H9 (cell line): Measurements from ENCODE around the gene ERCC8. TPM values are rescaled to one million over a fixed set of nuclear protein-coding genes. Genes with fewer than 3 reads are reported as not detected.
"Not testable (repeated sequence)": the region's sequence is repeated elsewhere in the genome, so short reads cannot be mapped to it uniquely, and the experiment has no call there.

ENCODE experiments used
- DNase-seq: peaks from one replicate; pipeline ENCODE4 v3.0.0-alpha.2; 2017
- H2AFZ ChIP-seq: one replicate; pipeline ENCODE4 v1.6.1; 2013; ENCODE audit warnings: mild to moderate bottlenecking, low read length, control low read depth, moderate library complexity
- H2AK5ac ChIP-seq: 2 replicates; pipeline ENCODE4 v1.6.1; 2013; ENCODE audit warnings: low read length, control low read depth, mixed read lengths; ENCODE audit not compliant: insufficient read length
- H2BK120ac ChIP-seq: one replicate; pipeline ENCODE4 v1.6.1; 2013; ENCODE audit warnings: low read depth, mild to moderate bottlenecking, low read length, control low read depth, inconsistent platforms; ENCODE audit not compliant: poor library complexity, severe bottlenecking
- H2BK12ac ChIP-seq: 2 replicates; pipeline ENCODE4 v1.6.1; 2013; ENCODE audit warnings: low read length, control low read depth, mixed read lengths, low read depth; ENCODE audit not compliant: insufficient read length
- H2BK15ac ChIP-seq: 2 replicates; pipeline ENCODE4 v1.6.1; 2013; ENCODE audit warnings: low read depth, low read length, control low read depth
- H2BK20ac ChIP-seq: one replicate; pipeline ENCODE4 v1.6.1; 2013; ENCODE audit warnings: low read depth, mild to moderate bottlenecking, low read length, control low read depth, inconsistent platforms; ENCODE audit not compliant: poor library complexity, severe bottlenecking
- H2BK5ac ChIP-seq: 2 replicates; pipeline ENCODE4 v1.6.1; 2013; ENCODE audit warnings: low read length, control low read depth, mixed read lengths; ENCODE audit not compliant: insufficient read length
- H3K14ac ChIP-seq: 2 replicates; pipeline ENCODE4 v1.6.1; 2013; ENCODE audit warnings: low read length, control low read depth; ENCODE audit not compliant: insufficient read depth
- H3K18ac ChIP-seq: 2 replicates; pipeline ENCODE4 v1.6.1; 2013; ENCODE audit warnings: low read depth, mild to moderate bottlenecking, mixed read lengths, low read length, control low read depth; ENCODE audit not compliant: insufficient read length
- H3K23ac ChIP-seq: 2 replicates; pipeline ENCODE4 v1.6.1; 2013; ENCODE audit warnings: low read length, control low read depth, mixed read lengths, low read depth; ENCODE audit not compliant: insufficient read length
- H3K23me2 ChIP-seq: 2 replicates; pipeline ENCODE4 v1.6.1; 2013; ENCODE audit warnings: low read depth, mild to moderate bottlenecking, mixed read lengths, low read length, control low read depth; ENCODE audit not compliant: insufficient read length, poor library complexity, severe bottlenecking
- H3K27ac ChIP-seq: 2 replicates; pipeline ENCODE4 v1.5.1; 2013; ENCODE audit warnings: low read length, control low read depth, mixed read lengths, low read depth; ENCODE audit not compliant: insufficient read length
- H3K27me3 ChIP-seq: 2 replicates; pipeline ENCODE4 v1.6.1; 2013; ENCODE audit warnings: low read length, control low read depth, inconsistent platforms; ENCODE audit not compliant: insufficient read depth
- H3K4ac ChIP-seq: 2 replicates; pipeline ENCODE4 v1.6.1; 2013; ENCODE audit warnings: low read depth, mild to moderate bottlenecking, control low read depth, inconsistent platforms, low read length, moderate library complexity
- H3K4me1 ChIP-seq: 2 replicates; pipeline ENCODE4 v1.6.1; 2013; ENCODE audit warnings: low read length, control low read depth, inconsistent platforms; ENCODE audit not compliant: insufficient read depth
- H3K4me2 ChIP-seq: 2 replicates; pipeline ENCODE4 v1.6.1; 2013; ENCODE audit warnings: low read length, control low read depth, mixed read lengths; ENCODE audit not compliant: insufficient read length, insufficient read depth
- H3K56ac ChIP-seq: 2 replicates; pipeline ENCODE4 v1.6.1; 2013; ENCODE audit warnings: low read depth, mild to moderate bottlenecking, mixed read lengths, low read length, control low read depth; ENCODE audit not compliant: insufficient read length
- H3K79me1 ChIP-seq: 2 replicates; pipeline ENCODE4 v1.6.1; 2013; ENCODE audit warnings: low read depth, mild to moderate bottlenecking, moderate library complexity, low read length, control low read depth, inconsistent platforms; ENCODE audit not compliant: insufficient read depth, poor library complexity, severe bottlenecking
- H3K79me2 ChIP-seq: 2 replicates; pipeline ENCODE4 v1.6.1; 2013; ENCODE audit warnings: low read length, control low read depth, inconsistent platforms; ENCODE audit not compliant: insufficient read depth
- H3K9ac ChIP-seq: 2 replicates; pipeline ENCODE4 v1.6.1; 2013; ENCODE audit warnings: low read length, control low read depth, mixed read lengths; ENCODE audit not compliant: insufficient read length; ENCODE audit errors: extremely low read depth
- H3K9me3 ChIP-seq: one replicate; pipeline ENCODE4 v1.6.1; 2013; ENCODE audit warnings: low read depth, low read length, inconsistent platforms; ENCODE audit not compliant: control insufficient read depth
- H3T11ph ChIP-seq: one replicate; pipeline ENCODE4 v1.6.1; 2013; ENCODE audit warnings: mild to moderate bottlenecking, low read length, control low read depth, inconsistent platforms
- H4K20me1 ChIP-seq: one replicate; pipeline ENCODE4 v1.6.1; 2013; ENCODE audit not compliant: control insufficient read depth, insufficient read length, insufficient read depth
- H4K5ac ChIP-seq: 2 replicates; pipeline ENCODE4 v1.6.1; 2013; ENCODE audit warnings: low read depth, mild to moderate bottlenecking, mixed read lengths, low read length, control low read depth; ENCODE audit not compliant: insufficient read length
- H4K8ac ChIP-seq: replicated peaks from 2 replicates; pipeline ENCODE4 v1.6.1; 2013; ENCODE audit warnings: low read length, control low read depth, mixed read lengths, low read depth; ENCODE audit not compliant: insufficient read length
- H4K91ac ChIP-seq: 2 replicates; pipeline ENCODE4 v1.6.1; 2013; ENCODE audit warnings: low read depth, mild to moderate bottlenecking, moderate library complexity, mixed read lengths, low read length, control low read depth; ENCODE audit not compliant: insufficient read length
- H3K27ac Mint-ChIP-seq, 3 experiments: 2 replicates in 2 of 3; 3 replicates in 1 of 3; pipeline ENCODE4 v1.8.0; 2020 to 2021; ENCODE audit warnings: mixed read lengths in 3 of 3, mild to moderate bottlenecking in 1 of 3, moderate library complexity in 1 of 3
- H3K27me3 Mint-ChIP-seq: 2 replicates; pipeline ENCODE4 v1.8.0; 2021; ENCODE audit warnings: low read depth, mild to moderate bottlenecking, moderate library complexity, mixed read lengths
- H3K36me3 Mint-ChIP-seq, 3 experiments: 2 replicates in 2 of 3; 3 replicates in 1 of 3; pipeline ENCODE4 v1.8.0; 2020 to 2021; ENCODE audit warnings: low read depth in 3 of 3, mixed read lengths in 3 of 3; ENCODE audit not compliant: insufficient read depth in 1 of 3
- H3K4me1 Mint-ChIP-seq, 2 experiments: 2 replicates each; pipeline ENCODE4 v1.8.0; 2020; ENCODE audit warnings: mixed read lengths in 2 of 2
- H3K4me3 Mint-ChIP-seq, 2 experiments: 2 replicates in 1 of 2; 3 replicates in 1 of 2; pipeline ENCODE4 v1.8.0; 2020 to 2021; ENCODE audit warnings: mild to moderate bottlenecking in 2 of 2, mixed read lengths in 2 of 2, moderate library complexity in 1 of 2
- H3K9me3 Mint-ChIP-seq, 2 experiments: 2 replicates in 1 of 2; 3 replicates in 1 of 2; pipeline ENCODE4 v1.8.0; 2020; ENCODE audit warnings: mild to moderate bottlenecking in 2 of 2, mixed read lengths in 2 of 2, moderate library complexity in 1 of 2
- WGBS: extraction: QIAGEN DNeasy Blood & Tissue Kit; methylation state at CpG from one replicate; pipeline ENCODE4 v1.1.7; 2013; ENCODE audit warnings: missing lambda C conversion rate, low lambda C conversion rate, mixed read lengths; ENCODE audit not compliant: insufficient read length; ENCODE audit errors: extremely low coverage; 5-methylcytosine and 5-hydroxymethylcytosine counted together
- total RNA-seq: library from RNA; stranded (reverse); gene quantifications from 2 replicates; pipeline ENCODE4 v1.2.1, GENCODE V29; 2021
- TF ChIP-seq, protein P1 (sequence below): fragments of 200-600 bp; sonication (generic); conservative IDR thresholded peaks from 3 replicates; pipeline ENCODE4 v1.8.0; 2021; ENCODE audit warnings: antibody characterized with exemption, mild to moderate bottlenecking

Gene ERCC8
- total RNA-seq, 1 experiment from 2014 or later, result 18.0 TPM

DNA sequence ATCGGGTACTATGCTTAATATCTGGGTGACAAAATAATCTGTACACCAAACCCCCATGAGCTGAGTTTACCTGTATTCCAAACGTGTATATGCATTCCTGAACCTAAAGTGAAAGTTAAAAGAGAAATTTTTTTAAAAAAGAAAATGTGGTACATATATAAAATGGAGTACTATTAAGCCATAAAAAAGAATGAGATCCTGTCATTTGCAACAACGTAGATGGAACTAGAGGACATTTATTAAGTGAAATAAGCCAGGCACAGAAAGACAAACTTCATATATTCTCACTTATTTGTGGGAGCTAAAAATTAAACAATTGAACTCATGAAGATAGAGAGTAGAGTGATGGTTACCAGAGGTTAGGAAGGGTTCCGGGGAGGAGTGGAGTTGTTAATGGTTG is 44.9 kb upstream of the ERCC8 start:
- Histone ChIP-seq H3T11ph (no peak overlapping the region), H3K23ac (no peak overlapping the region), H3K23me2 (no peaks in the 10 kb centered on the region), H2BK12ac (no peak overlapping the region), H4K20me1 (no peaks in the 10 kb centered on the region), H2BK5ac (no peak overlapping the region), H2BK15ac (no peak overlapping the region), H2AK5ac (no peak overlapping the region), H3K79me2 (no peaks in the 10 kb centered on the region), H3K4me1 (no peaks in the 10 kb centered on the region), H4K5ac (no peak overlapping the region), H2BK120ac (no peak overlapping the region), H3K4ac (no peak overlapping the region), H3K27me3 (no peaks in the 10 kb centered on the region), H3K9me3 (no peaks in the 10 kb centered on the region), H3K56ac (no peak overlapping the region), H3K9ac (no peak overlapping the region), H4K91ac (no peak overlapping the region), H4K8ac (no peak overlapping the region), H3K14ac (no peak overlapping the region), H3K18ac (no peak overlapping the region), H3K27ac (no peak overlapping the region), H2BK20ac (no peak overlapping the region), H2AFZ (no peak overlapping the region), H3K79me1 (no peaks in the 10 kb centered on the region), H3K4me2 (no peak overlapping the region)
- no peaks in the 10 kb centered on the region for H3K4me1 Mint-ChIP-seq
- H3K4me3 Mint-ChIP-seq, result no peak overlapping the region
- peaks cover 42 to 64% of the 10 kb centered on the region in 2 experiments for H3K9me3 Mint-ChIP-seq
- TF ChIP-seq, protein P1, sequence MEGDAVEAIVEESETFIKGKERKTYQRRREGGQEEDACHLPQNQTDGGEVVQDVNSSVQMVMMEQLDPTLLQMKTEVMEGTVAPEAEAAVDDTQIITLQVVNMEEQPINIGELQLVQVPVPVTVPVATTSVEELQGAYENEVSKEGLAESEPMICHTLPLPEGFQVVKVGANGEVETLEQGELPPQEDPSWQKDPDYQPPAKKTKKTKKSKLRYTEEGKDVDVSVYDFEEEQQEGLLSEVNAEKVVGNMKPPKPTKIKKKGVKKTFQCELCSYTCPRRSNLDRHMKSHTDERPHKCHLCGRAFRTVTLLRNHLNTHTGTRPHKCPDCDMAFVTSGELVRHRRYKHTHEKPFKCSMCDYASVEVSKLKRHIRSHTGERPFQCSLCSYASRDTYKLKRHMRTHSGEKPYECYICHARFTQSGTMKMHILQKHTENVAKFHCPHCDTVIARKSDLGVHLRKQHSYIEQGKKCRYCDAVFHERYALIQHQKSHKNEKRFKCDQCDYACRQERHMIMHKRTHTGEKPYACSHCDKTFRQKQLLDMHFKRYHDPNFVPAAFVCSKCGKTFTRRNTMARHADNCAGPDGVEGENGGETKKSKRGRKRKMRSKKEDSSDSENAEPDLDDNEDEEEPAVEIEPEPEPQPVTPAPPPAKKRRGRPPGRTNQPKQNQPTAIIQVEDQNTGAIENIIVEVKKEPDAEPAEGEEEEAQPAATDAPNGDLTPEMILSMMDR, result no peak
- H3K27ac Mint-ChIP-seq, result no peak overlapping the region
- no CpG with 5 or more reads among the region's 4 CpGs for WGBS
- H3K36me3 Mint-ChIP-seq, result peaks cover 9 to 40% (median 33%) of the 10 kb centered on the region in 3 experiments
- H3K27me3 Mint-ChIP-seq, result no peaks in the 10 kb centered on the region
- no peak for DNase-seq

DNA sequence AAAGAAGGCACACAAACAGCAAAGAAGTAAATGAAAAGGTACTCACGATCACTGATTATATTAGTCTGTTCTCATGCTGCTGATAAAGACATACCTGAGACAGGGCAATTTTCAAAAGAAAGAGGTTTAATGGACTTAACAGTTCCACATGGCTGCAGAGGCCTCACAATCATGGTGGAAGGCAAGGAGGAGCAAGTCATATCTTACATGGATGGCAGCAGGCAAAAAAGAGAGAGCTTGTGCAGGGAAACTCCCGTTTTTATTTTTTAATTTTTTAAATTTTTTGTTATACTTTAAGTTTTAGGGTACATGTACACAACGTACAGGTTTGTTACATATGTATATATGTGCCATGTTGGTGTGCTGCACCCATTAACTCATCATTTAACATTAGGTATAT is 37.3 kb upstream of the ERCC8 start:
- H3K4me1 Mint-ChIP-seq, H2BK15ac ChIP-seq, H2BK12ac ChIP-seq, DNase-seq, H2AFZ ChIP-seq, H4K20me1 ChIP-seq, H3K79me1 ChIP-seq, H3K9ac ChIP-seq, H4K8ac ChIP-seq, H3K27me3 ChIP-seq, H3K27ac Mint-ChIP-seq, H3K4me1 ChIP-seq, H3K79me2 ChIP-seq, H3K4ac ChIP-seq, H4K5ac ChIP-seq, H2BK5ac ChIP-seq, H2BK20ac ChIP-seq, H3K23ac ChIP-seq, H3K4me3 Mint-ChIP-seq, H3K4me2 ChIP-seq, H4K91ac ChIP-seq, H3K18ac ChIP-seq, H3K27me3 Mint-ChIP-seq, H2AK5ac ChIP-seq, H3K23me2 ChIP-seq, H2BK120ac ChIP-seq, H3K14ac ChIP-seq, H3K9me3 ChIP-seq, H3K56ac ChIP-seq, H3T11ph ChIP-seq, H3K27ac ChIP-seq: not testable (repeated sequence)
- Mint-ChIP-seq H3K9me3 (peaks cover 26 to 46% of the 10 kb centered on the region in 2 experiments), H3K36me3 (peaks cover 4 to 36% (median 18%) of the 10 kb centered on the region in 3 experiments; a peak in 6 of 7 replicates)
- WGBS, result no CpG with 5 or more reads among the region's 3 CpGs
